NCI-H2196 (cell line): ENCODE measurements around the gene NR6A1.
"Not testable (repeated sequence)": the region's sequence is repeated elsewhere in the genome, so short reads cannot be mapped to it uniquely, and the experiment has no call there.

ENCODE experiments used
- DNase-seq: peaks from one replicate; lab custom pipeline; 2025; ENCODE audit not compliant: unreplicated experiment; lab: John Stamatoyannopoulos, UW

Gene NR6A1

GRCh38 chr9:124761710-124762109 lies 9.4 kb downstream of the NR6A1 start:
- no peak for DNase-seq

GRCh38 chr9:124761196-124761595 lies 9.9 kb downstream of the NR6A1 start:
- DNase-seq, result no peak

- no peak for DNase-seq
Measured at GRCh38 chr9:124760719-124761118, 10.4 kb downstream of the NR6A1 start.

- no peak for DNase-seq
Measured at GRCh38 chr9:124759327-124759726, 11.8 kb downstream of the NR6A1 start.

GRCh38 chr9:124758691-124759090 lies 12.4 kb downstream of the NR6A1 start:
- no peak for DNase-seq

GRCh38 chr9:124758061-124758460 lies 13.1 kb downstream of the NR6A1 start:
- DNase-seq, result no peak

GRCh38 chr9:124757616-124758015 lies 13.5 kb downstream of the NR6A1 start:
- no peak for DNase-seq

- DNase-seq, result no peak
Measured at GRCh38 chr9:124756011-124756410, 15.1 kb downstream of the NR6A1 start.

- no peak for DNase-seq
Measured at GRCh38 chr9:124755061-124755460, 16.1 kb downstream of the NR6A1 start.

- DNase-seq, result no peak
Measured at GRCh38 chr9:124754289-124754688, 16.8 kb downstream of the NR6A1 start.

GRCh38 chr9:124752967-124753366 lies 18.1 kb downstream of the NR6A1 start:
- no peak for DNase-seq

GRCh38 chr9:124749781-124750180 lies 21.3 kb downstream of the NR6A1 start:
- no peak for DNase-seq

GRCh38 chr9:124749284-124749683 lies 21.8 kb downstream of the NR6A1 start:
- DNase-seq, result no peak

GRCh38 chr9:124747065-124747464 lies 24.0 kb downstream of the NR6A1 start:
- no peak for DNase-seq

- no peak for DNase-seq
Measured at GRCh38 chr9:124743686-124744348, 27.3 kb downstream of the NR6A1 start.

- DNase-seq, result no peak
Measured at GRCh38 chr9:124742940-124743339, 28.2 kb downstream of the NR6A1 start.

- DNase-seq, result no peak
Measured at GRCh38 chr9:124741662-124742061, 29.4 kb downstream of the NR6A1 start.

- no peak for DNase-seq
Measured at GRCh38 chr9:124741149-124741548, 30.0 kb downstream of the NR6A1 start.

- no peak for DNase-seq
Measured at GRCh38 chr9:124739360-124739759, 31.8 kb downstream of the NR6A1 start.

GRCh38 chr9:124738075-124738474 lies 33.0 kb downstream of the NR6A1 start:
- DNase-seq, result not testable (repeated sequence)

- DNase-seq, result no peak
Measured at GRCh38 chr9:124735121-124735520, 36.0 kb downstream of the NR6A1 start.

- DNase-seq, result not testable (repeated sequence)
Measured at GRCh38 chr9:124734741-124735083, 36.4 kb downstream of the NR6A1 start.

- DNase-seq, result no peak
Measured at GRCh38 chr9:124733964-124734740, 37.0 kb downstream of the NR6A1 start.
